K562 (cell line): ENCODE data around the gene RTP5. TPM values are rescaled to one million over a fixed set of nuclear protein-coding genes. Genes with fewer than 3 reads are reported as not detected.

Source experiments
- ATAC-seq: fragments of 200-7000 bp; cut with Tn5 transposase; 3 replicates; pipeline ENCODE4 v1.9.1; 2020; ENCODE audit warnings: moderate library complexity
- BruUV-seq: library from RNA; stranded (reverse); fragments of 400-500 nt; replicated peaks from 2 replicates; lab custom pipeline; 2021; lab: Mats Ljungman, UMichigan
- CTCF ChIA-PET: fragments of 300-600 bp; formaldehyde crosslinking; extraction: SDS; loops from one replicate; lab custom pipeline; 2021; ENCODE audit warnings: low intra/inter-chr PET ratio; lab: Yijun Ruan, JAX
- POLR2A ChIA-PET: fragments of 300-600, 350-650 bp; sonication (Branson Sonifier 250); formaldehyde crosslinking; extraction: SDS; loops from one replicate; lab custom pipeline; 2021; ENCODE audit warnings: antibody characterized with exemption, inconsistent platforms; lab: Yijun Ruan, JAX
- DNase-seq, 4 experiments: peaks; one replicate each; pipeline versions ENCODE4 v3.0.0 to v3.0.0-alpha.2; 2011 to 2018; ENCODE audit warnings: low spot score in 3 of 4, mixed read lengths in 3 of 4; ENCODE audit errors: extremely low read depth in 1 of 4
- FAIRE-seq: peaks from 2 replicates; lab custom pipeline; 2011; peaks lifted over from hg19 to GRCh38; lab: Jason Lieb, UNC
- H2AFZ ChIP-seq: 2 replicates; pipeline ENCODE4 v1.6.0; 2011; ENCODE audit warnings: low read depth, low read length, control low read depth, inconsistent platforms
- H3K27ac ChIP-seq: fragments of 200-600 bp; 3 replicates; pipeline ENCODE4 v1.8.0; 2011; ENCODE audit warnings: low read depth, mild to moderate bottlenecking, control low read depth, inconsistent platforms, low read length, moderate library complexity, mixed read lengths; ENCODE audit errors: extremely low read depth
- H3K27me3 ChIP-seq, 2 experiments: fragments of 300-600 bp in 1 of 2; 2 replicates in 1 of 2; 3 replicates in 1 of 2; pipeline versions ENCODE4 v1.6.0 to v1.8.0; 2011; ENCODE audit warnings: inconsistent platforms in 2 of 2, low read length in 2 of 2, mild to moderate bottlenecking in 1 of 2, mixed read lengths in 1 of 2, moderate library complexity in 1 of 2; ENCODE audit not compliant: control insufficient read depth in 2 of 2, insufficient read depth in 2 of 2
- H3K36me3 ChIP-seq: fragments of 300-600 bp; 3 replicates; pipeline ENCODE4 v1.8.0; 2011; ENCODE audit warnings: mild to moderate bottlenecking, low read length, inconsistent platforms; ENCODE audit not compliant: control insufficient read depth, insufficient read depth
- H3K4me1 ChIP-seq, 2 experiments: fragments of 200-600 bp in 1 of 2; replicated peaks in 1 of 2; 2 replicates in 1 of 2; 3 replicates in 1 of 2; pipeline versions ENCODE4 v1.5.1 to v1.8.0; 2011; ENCODE audit warnings: inconsistent platforms in 2 of 2, low read length in 2 of 2, mild to moderate bottlenecking in 1 of 2, mixed read lengths in 1 of 2, moderate library complexity in 1 of 2; ENCODE audit not compliant: control insufficient read depth in 2 of 2, insufficient read depth in 2 of 2
- H3K4me2 ChIP-seq: 2 replicates; pipeline ENCODE4 v1.6.1; 2011; ENCODE audit warnings: low read length, control low read depth, inconsistent platforms, mixed read lengths; ENCODE audit not compliant: insufficient read depth
- H3K4me3 ChIP-seq: fragments of 200-600 bp; sonication (generic), shearing (Covaris generic); 2 replicates; pipeline ENCODE4 v1.5.1; 2016; ENCODE audit warnings: control low read depth, inconsistent platforms
- H3K79me2 ChIP-seq: fragments of 200-600 bp; 3 replicates; pipeline ENCODE4 v1.8.0; 2011; ENCODE audit warnings: low read length, inconsistent platforms; ENCODE audit not compliant: control insufficient read depth, insufficient read depth
- H3K9ac ChIP-seq, 2 experiments: 2 replicates each; pipeline versions ENCODE4 v1.6.0 to v1.6.1; 2011; ENCODE audit warnings: low read depth in 2 of 2, low read length in 2 of 2, control low read depth in 1 of 2, inconsistent platforms in 1 of 2, mild to moderate bottlenecking in 1 of 2, mixed read lengths in 1 of 2; ENCODE audit not compliant: insufficient read depth in 1 of 2
- H3K9me1 ChIP-seq: one replicate; pipeline ENCODE4 v1.6.0; 2011; ENCODE audit warnings: inconsistent platforms, mild to moderate bottlenecking, low read length, moderate library complexity; ENCODE audit not compliant: control insufficient read depth, insufficient read depth
- H3K9me3 ChIP-seq: replicated peaks from 2 replicates; pipeline ENCODE4 v1.5.1; 2011; ENCODE audit warnings: low read depth, low read length, inconsistent platforms; ENCODE audit not compliant: control insufficient read depth, insufficient read depth
- H4K20me1 ChIP-seq: replicated peaks from 2 replicates; pipeline ENCODE4 v1.6.1; 2011; ENCODE audit warnings: low read length, inconsistent platforms, mixed read lengths; ENCODE audit not compliant: control insufficient read depth, insufficient read depth
- FOXK2 ChIP-seq, 2 experiments: fragments of 450-650 bp; IDR thresholded peaks in 1 of 2; conservative IDR thresholded peaks in 1 of 2; 2 replicates each; pipeline ENCODE4 v1.6.1; 2016; ENCODE audit warnings: low read depth in 2 of 2, mild to moderate bottlenecking in 1 of 2
- GABPB2 ChIP-seq: fragments of 250-450 bp; sonication (Bioruptor Pico); conservative IDR thresholded peaks from 2 replicates; pipeline ENCODE4 v1.5.1; 2021; ENCODE audit warnings: mild to moderate bottlenecking
- HDGF ChIP-seq: fragments of 450-650 bp; IDR thresholded peaks from 2 replicates; pipeline ENCODE4 v1.6.1; 2016
- KLF1 ChIP-seq: fragments of 450-650 bp; IDR thresholded peaks from 2 replicates; pipeline ENCODE4 v1.6.1; 2016; ENCODE audit warnings: missing genetic modification characterization, missing compliant biosample characterization
- MAFF ChIP-seq: IDR thresholded peaks from 2 replicates; pipeline ENCODE4 v1.6.1; 2012; ENCODE audit warnings: low read length, improper control_type of control experiment
- MCM3 ChIP-seq: fragments of 450-650 bp; IDR thresholded peaks from 2 replicates; pipeline ENCODE4 v1.6.1; 2016
- NFATC3 ChIP-seq: fragments of 450-650 bp; IDR thresholded peaks from 2 replicates; pipeline ENCODE4 v1.6.1; 2017; ENCODE audit warnings: mild to moderate bottlenecking
- PHB2 ChIP-seq: fragments of 450-650 bp; IDR thresholded peaks from 2 replicates; pipeline ENCODE4 v1.6.1; 2017; ENCODE audit warnings: low read depth
- PTRF ChIP-seq: fragments of 450-650 bp; IDR thresholded peaks from 2 replicates; pipeline ENCODE4 v1.6.1; 2016; ENCODE audit warnings: mild to moderate bottlenecking, missing genetic modification characterization, missing compliant biosample characterization
- SETDB1 ChIP-seq: IDR thresholded peaks from one replicate; pipeline ENCODE4 v1.6.1; 2012; ENCODE audit warnings: low read length, control low read depth, inconsistent platforms
- ZNF124 ChIP-seq: sonication (generic); formaldehyde crosslinking; IDR thresholded peaks from 2 replicates; pipeline ENCODE4 v1.8.1; 2022; ENCODE audit warnings: missing genetic modification reagents
- WGBS: fragments of 100-300 bp; shearing (Covaris generic); methylation state at CpG from one replicate; pipeline ENCODE4 v1.1.6; 2016; ENCODE audit warnings: low coverage, mixed read lengths; ENCODE audit not compliant: insufficient coverage; ENCODE audit errors: missing lambda C conversion rate; 5-methylcytosine and 5-hydroxymethylcytosine counted together
- in situ Hi-C: fragments of 300-500 bp; cut with MboI; formaldehyde crosslinking; loops from 4 replicates; pipeline ENCODE4 v1.15.0; 2018; ENCODE audit warnings: inconsistent platforms, mixed read lengths
- intact Hi-C: fragments of 100-400 bp; cut with micrococcal nuclease; formaldehyde crosslinking; loops from 2 replicates; pipeline ENCODE4 v1.14.2; 2022
- polyA plus RNA-seq, 8 experiments: library from polyadenylated mRNA; depleted of rRNA in 4 of 8; stranded (reverse) in 5 of 8; unstranded in 3 of 8; fragments of >200 nt; fragmentation: Nextera tagmentation in 2 of 8; fragmentation: Illumina TruSeq in 1 of 8; extraction: Ambion mirVana in 2 of 8; extraction: Trizol in 1 of 8; gene quantifications; 2 replicates each; pipeline versions ENCODE4 v1.2.1 to v1.2.3, GENCODE V29; 2011 to 2014; ENCODE audit warnings: inconsistent platforms in 1 of 8, missing spikeins in 1 of 8
- total RNA-seq, 7 experiments: library from RNA; depleted of rRNA in 6 of 7; stranded (reverse); fragments of >200 nt in 6 of 7; fragmentation: Illumina TruSeq in 2 of 7; extraction: Trizol in 2 of 7; gene quantifications; 2 replicates each; pipeline versions ENCODE4 v1.2.1 to v1.2.3, GENCODE V29; 2011 to 2021; ENCODE audit warnings: low replicate concordance in 1 of 7
- TF ChIP-seq, protein P1 (sequence below): fragments of 450-650 bp; formaldehyde crosslinking; IDR thresholded peaks from 2 replicates; pipeline ENCODE4 v1.4.0; 2022; ENCODE audit warnings: missing genetic modification characterization
- TF ChIP-seq, protein P2 (sequence below): fragments of 250-450 bp; sonication (Bioruptor Pico); IDR thresholded peaks from 2 replicates; pipeline ENCODE4 v1.8.0; 2022; ENCODE audit warnings: moderate library complexity, mild to moderate bottlenecking, inconsistent platforms

The RTP5 gene
- total and polyA plus RNA-seq, 9 of the 15 experiments (the other 6 are each of a cell fraction or from before 2014, with no cell fraction given), result not detected

DNA sequence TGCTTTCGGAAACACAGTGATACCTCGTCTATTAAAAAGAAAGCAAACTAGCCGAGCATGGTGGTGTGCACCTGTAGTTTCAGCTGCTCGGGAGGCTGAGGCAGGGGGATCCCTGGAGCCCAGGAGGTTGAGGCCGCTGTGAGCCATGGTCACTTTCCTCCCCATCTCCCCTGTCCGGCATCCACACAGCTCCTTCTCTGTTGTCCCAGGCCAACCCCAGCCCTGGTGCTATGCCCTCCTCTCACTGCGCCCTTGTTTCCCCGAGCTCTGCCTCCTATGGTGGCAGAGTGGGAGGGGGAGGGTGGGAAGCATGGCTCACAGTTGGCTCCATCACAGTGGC is 15.4 kb downstream of the RTP5 start (continued):
- TF ChIP-seq GABPB2 (no peak), MCM3 (no peak), SETDB1 (no peak)

DNA sequence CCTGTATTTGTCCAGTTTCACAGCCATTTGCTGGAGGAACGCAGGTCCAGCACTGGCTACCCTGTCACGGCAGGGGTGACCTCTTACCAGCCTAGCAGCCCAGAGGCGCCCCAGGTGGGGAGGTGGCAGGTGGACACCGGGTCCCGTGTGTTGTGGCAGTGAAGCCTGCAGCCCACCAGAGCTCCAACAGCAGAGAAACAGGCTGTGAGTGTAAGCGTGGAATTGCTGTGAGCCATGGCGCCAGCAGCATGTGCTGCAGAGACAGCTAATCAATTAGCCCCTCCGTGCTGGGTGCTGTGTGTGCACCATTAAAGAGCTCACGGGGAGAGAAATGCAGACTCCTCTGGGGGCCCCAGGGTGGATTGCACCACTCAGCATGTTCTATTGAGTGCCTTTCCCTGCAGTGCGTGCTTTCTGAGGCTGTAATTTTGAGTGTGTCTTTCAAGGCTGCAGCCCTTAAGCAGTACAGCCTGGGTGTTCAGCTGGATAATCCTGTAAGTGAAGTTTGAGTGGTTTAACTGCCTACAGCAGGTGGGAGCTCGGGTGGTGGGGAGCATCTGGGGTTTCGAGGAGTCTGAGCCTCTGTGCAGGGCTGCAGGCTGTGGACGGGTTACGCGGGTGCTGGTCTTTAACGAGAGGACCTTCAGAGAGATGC is 15.9 kb downstream of the RTP5 start:
- no peak overlapping the region for H3K4me3 ChIP-seq
- FAIRE-seq, result no peak
- TF ChIP-seq PHB2 (no peak), PTRF (tag) (no peak), FOXK2 (conservative IDR thresholded peaks at IDR 0.05 in 1 of 2, IDR thresholded peaks at IDR 0.05 in 1 of 2; ENCODE audit: low read depth in 2 of 2) (no peak), ZNF124 (CRISPR knock-in tag) (no peak), NFATC3 (no peak), KLF1 (tag) (no peak), HDGF (no peak), MAFF (no peak)
- TF ChIP-seq, protein P1, sequence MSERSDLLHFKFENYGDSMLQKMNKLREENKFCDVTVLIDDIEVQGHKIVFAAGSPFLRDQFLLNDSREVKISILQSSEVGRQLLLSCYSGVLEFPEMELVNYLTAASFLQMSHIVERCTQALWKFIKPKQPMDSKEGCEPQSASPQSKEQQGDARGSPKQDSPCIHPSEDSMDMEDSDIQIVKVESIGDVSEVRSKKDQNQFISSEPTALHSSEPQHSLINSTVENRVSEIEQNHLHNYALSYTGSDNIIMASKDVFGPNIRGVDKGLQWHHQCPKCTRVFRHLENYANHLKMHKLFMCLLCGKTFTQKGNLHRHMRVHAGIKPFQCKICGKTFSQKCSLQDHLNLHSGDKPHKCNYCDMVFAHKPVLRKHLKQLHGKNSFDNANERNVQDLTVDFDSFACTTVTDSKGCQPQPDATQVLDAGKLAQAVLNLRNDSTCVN, result no peak
- TF ChIP-seq, protein P2, sequence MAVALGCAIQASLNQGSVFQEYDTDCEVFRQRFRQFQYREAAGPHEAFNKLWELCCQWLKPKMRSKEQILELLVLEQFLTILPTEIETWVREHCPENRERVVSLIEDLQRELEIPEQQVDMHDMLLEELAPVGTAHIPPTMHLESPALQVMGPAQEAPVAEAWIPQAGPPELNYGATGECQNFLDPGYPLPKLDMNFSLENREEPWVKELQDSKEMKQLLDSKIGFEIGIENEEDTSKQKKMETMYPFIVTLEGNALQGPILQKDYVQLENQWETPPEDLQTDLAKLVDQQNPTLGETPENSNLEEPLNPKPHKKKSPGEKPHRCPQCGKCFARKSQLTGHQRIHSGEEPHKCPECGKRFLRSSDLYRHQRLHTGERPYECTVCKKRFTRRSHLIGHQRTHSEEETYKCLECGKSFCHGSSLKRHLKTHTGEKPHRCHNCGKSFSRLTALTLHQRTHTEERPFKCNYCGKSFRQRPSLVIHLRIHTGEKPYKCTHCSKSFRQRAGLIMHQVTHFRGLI, result no peak
- TF ChIP-seq, all 486 proteins: peak for 0
- H3K4me2 ChIP-seq, result no peak overlapping the region
- H3K4me1 ChIP-seq, result peaks cover 12 to 25% of the 10 kb centered on the region in 2 experiments; a peak in 4 of 5 replicates
- no peak for DNase-seq
- no peak for ATAC-seq
- 73% methylated on average over 14 of the region's 16 CpGs for whole genome bisulfite sequencing
- no peak overlapping the region; a peak in 1 of 4 replicates for H3K9ac ChIP-seq
- no peaks in the 10 kb centered on the region for H3K27me3 ChIP-seq
- intact Hi-C loops, result no loop called here
- H3K9me1 ChIP-seq, result no peaks in the 10 kb centered on the region
- in situ Hi-C loops, result no loop called here
- H2AFZ ChIP-seq, result no peak overlapping the region
- H4K20me1 ChIP-seq, result no peaks in the 10 kb centered on the region
- H3K27ac ChIP-seq, result no peak overlapping the region
- no peaks in the 10 kb centered on the region for H3K79me2 ChIP-seq
- no TSS peak for BruUV-seq
- H3K9me3 ChIP-seq, result no peaks in the 10 kb centered on the region
- POLR2A ChIA-PET, result interaction anchor here (0.6 kb wide), 1 partner anchor 132 kb away, joined by 3 read pairs; no protein-coding TSS in a partner anchor
- no peaks in the 10 kb centered on the region for H3K36me3 ChIP-seq
- CTCF ChIA-PET, result no interaction called here
